ENCODE data around the gene CMPK1.

DNA sequence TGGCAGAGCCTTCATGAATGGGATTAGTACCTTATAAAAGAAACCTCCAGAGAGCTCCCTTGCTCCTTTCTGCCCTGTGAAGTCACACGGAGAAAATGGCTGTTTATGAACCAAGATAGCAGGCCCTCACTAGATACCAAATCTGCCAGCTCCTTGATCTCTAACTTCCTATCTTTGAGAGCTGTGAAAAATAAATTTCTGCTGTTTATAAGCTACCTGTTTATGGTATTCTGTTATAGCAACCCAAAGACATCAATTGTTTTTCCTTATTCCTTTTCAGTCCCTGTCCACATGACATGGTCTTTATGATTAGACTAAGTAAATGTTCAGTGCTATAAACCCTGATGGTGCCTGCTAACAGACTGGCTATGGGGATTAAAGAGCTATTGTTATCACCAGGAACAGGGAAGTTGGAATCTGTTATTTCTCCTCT, 10.0 kb upstream of the CMPK1 start:
- TF ChIP-seq POLR2A (IDR thresholded peaks at IDR 0.05) (no peak), EP300 (IDR thresholded peaks at IDR 0.05) (no peak)
- TF ChIP-seq, protein P1, sequence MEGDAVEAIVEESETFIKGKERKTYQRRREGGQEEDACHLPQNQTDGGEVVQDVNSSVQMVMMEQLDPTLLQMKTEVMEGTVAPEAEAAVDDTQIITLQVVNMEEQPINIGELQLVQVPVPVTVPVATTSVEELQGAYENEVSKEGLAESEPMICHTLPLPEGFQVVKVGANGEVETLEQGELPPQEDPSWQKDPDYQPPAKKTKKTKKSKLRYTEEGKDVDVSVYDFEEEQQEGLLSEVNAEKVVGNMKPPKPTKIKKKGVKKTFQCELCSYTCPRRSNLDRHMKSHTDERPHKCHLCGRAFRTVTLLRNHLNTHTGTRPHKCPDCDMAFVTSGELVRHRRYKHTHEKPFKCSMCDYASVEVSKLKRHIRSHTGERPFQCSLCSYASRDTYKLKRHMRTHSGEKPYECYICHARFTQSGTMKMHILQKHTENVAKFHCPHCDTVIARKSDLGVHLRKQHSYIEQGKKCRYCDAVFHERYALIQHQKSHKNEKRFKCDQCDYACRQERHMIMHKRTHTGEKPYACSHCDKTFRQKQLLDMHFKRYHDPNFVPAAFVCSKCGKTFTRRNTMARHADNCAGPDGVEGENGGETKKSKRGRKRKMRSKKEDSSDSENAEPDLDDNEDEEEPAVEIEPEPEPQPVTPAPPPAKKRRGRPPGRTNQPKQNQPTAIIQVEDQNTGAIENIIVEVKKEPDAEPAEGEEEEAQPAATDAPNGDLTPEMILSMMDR (IDR thresholded peaks at IDR 0.05): no peak

Measured in ovary (tissue), 3 donors.